ENCODE data around the gene PIP5K1B.

GRCh38 chr9:68974901-68975300 is 269.9 kb downstream of the PIP5K1B start:
- TF ChIP-seq GLIS3 (CRISPR knock-in tag; IDR thresholded peaks at IDR 0.05) (no peak), ISL1 (CRISPR knock-in tag; IDR thresholded peaks at IDR 0.05) (no peak), TOX (CRISPR knock-in tag; IDR thresholded peaks at IDR 0.05; ENCODE audit: borderline replicate concordance) (no peak), ARNTL (CRISPR knock-in tag; IDR thresholded peaks at IDR 0.05; ENCODE audit: borderline replicate concordance, low read depth) (no peak)
- TF ChIP-seq, protein P1, sequence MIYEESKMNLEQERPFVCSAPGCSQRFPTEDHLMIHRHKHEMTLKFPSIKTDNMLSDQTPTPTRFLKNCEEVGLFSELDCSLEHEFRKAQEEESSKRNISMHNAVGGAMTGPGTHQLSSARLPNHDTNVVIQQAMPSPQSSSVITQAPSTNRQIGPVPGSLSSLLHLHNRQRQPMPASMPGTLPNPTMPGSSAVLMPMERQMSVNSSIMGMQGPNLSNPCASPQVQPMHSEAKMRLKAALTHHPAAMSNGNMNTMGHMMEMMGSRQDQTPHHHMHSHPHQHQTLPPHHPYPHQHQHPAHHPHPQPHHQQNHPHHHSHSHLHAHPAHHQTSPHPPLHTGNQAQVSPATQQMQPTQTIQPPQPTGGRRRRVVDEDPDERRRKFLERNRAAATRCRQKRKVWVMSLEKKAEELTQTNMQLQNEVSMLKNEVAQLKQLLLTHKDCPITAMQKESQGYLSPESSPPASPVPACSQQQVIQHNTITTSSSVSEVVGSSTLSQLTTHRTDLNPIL (CRISPR knock-in tag; IDR thresholded peaks at IDR 0.05; ENCODE audit: low read depth), result no peak
- TF ChIP-seq, protein P2, sequence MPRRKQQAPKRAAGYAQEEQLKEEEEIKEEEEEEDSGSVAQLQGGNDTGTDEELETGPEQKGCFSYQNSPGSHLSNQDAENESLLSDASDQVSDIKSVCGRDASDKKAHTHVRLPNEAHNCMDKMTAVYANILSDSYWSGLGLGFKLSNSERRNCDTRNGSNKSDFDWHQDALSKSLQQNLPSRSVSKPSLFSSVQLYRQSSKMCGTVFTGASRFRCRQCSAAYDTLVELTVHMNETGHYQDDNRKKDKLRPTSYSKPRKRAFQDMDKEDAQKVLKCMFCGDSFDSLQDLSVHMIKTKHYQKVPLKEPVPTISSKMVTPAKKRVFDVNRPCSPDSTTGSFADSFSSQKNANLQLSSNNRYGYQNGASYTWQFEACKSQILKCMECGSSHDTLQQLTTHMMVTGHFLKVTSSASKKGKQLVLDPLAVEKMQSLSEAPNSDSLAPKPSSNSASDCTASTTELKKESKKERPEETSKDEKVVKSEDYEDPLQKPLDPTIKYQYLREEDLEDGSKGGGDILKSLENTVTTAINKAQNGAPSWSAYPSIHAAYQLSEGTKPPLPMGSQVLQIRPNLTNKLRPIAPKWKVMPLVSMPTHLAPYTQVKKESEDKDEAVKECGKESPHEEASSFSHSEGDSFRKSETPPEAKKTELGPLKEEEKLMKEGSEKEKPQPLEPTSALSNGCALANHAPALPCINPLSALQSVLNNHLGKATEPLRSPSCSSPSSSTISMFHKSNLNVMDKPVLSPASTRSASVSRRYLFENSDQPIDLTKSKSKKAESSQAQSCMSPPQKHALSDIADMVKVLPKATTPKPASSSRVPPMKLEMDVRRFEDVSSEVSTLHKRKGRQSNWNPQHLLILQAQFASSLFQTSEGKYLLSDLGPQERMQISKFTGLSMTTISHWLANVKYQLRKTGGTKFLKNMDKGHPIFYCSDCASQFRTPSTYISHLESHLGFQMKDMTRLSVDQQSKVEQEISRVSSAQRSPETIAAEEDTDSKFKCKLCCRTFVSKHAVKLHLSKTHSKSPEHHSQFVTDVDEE (CRISPR knock-in tag; IDR thresholded peaks at IDR 0.05), result no peak

All from SK-N-SH treated with all-trans-retinoic acid at 6 μM for 48 hours (cell line).